ENCODE results near the gene C4orf50. TPM values are rescaled to one million over a fixed set of nuclear protein-coding genes. Genes with fewer than 3 reads are reported as not detected.

C4orf50 gene
- total and polyA plus RNA-seq, 7 donors = under 0.01 to 0.83 (median 0.43) TPM; not detected in 1

- intact Hi-C loops (cut with DNase I) = no loop called here
- TF ChIP-seq EP300 (IDR thresholded peaks at IDR 0.05) (no peak), POLR2AphosphoS5 (IDR thresholded peaks at IDR 0.05) (no peak), POLR2A (IDR thresholded peaks at IDR 0.05) (no peak), CTCF (IDR thresholded peaks at IDR 0.05) (no peak)
- 51 to 59% methylated on average over 8 of the region's 8 CpGs for WGBS, 2 donors
- Histone ChIP-seq H3K4me3 (no peak overlapping the region), H3K27ac (no peak overlapping the region), H3K9me3 (no peaks in the 10 kb centered on the region), H3K36me3 (no peaks in the 10 kb centered on the region), H3K27me3 (peaks cover 0 to 31% (median 0%) of the 10 kb centered on the region in 3 donors), H3K4me1 (no peaks in the 10 kb centered on the region)
- DNase-seq = no peak
These were observed 99.8 kb downstream of the C4orf50 start for GRCh38 chr4:5918331-5918985.

GRCh38 chr4:5917672-5918071 is 100.6 kb downstream of the C4orf50 start:
- no peak overlapping the region for H3K27ac ChIP-seq
- DNase-seq = no peak
- no peaks in the 10 kb centered on the region for H3K36me3 ChIP-seq
- TF ChIP-seq POLR2AphosphoS5 (IDR thresholded peaks at IDR 0.05) (no peak), POLR2A (IDR thresholded peaks at IDR 0.05) (no peak), CTCF (IDR thresholded peaks at IDR 0.05) (no peak), EP300 (IDR thresholded peaks at IDR 0.05) (no peak)
- H3K27me3 ChIP-seq = peaks cover 0 to 31% (median 0%) of the 10 kb centered on the region in 3 donors
- WGBS, 2 donors = 58 to 68% methylated on average over 11 of the region's 11 CpGs
- no peak overlapping the region for H3K4me3 ChIP-seq
- no peaks in the 10 kb centered on the region for H3K9me3 ChIP-seq
- H3K4me1 ChIP-seq = no peaks in the 10 kb centered on the region
- intact Hi-C loops (cut with DNase I) = no loop called here

GRCh38 chr4:5916229-5916628 is 102.0 kb downstream of the C4orf50 start:
- no peak overlapping the region for H3K27ac ChIP-seq
- intact Hi-C loops (cut with DNase I) = no loop called here
- no peak overlapping the region for H3K4me3 ChIP-seq
- WGBS, 2 donors = 60 to 65% methylated on average over 3 of the region's 3 CpGs
- H3K9me3 ChIP-seq = peaks cover 0 to 3% (median 0%) of the 10 kb centered on the region in 4 donors
- TF ChIP-seq EP300 (IDR thresholded peaks at IDR 0.05) (no peak), CTCF (IDR thresholded peaks at IDR 0.05) (no peak), POLR2A (IDR thresholded peaks at IDR 0.05) (no peak), POLR2AphosphoS5 (IDR thresholded peaks at IDR 0.05) (no peak)
- DNase-seq = no peak
- peaks cover 0 to 23% (median 0%) of the 10 kb centered on the region in 3 donors for H3K27me3 ChIP-seq
- H3K36me3 ChIP-seq = no peaks in the 10 kb centered on the region
- no peaks in the 10 kb centered on the region for H3K4me1 ChIP-seq

GRCh38 chr4:5913454-5913853 is 104.8 kb downstream of the C4orf50 start:
- no peak for DNase-seq

More at GRCh38 chr4:5913454-5913853, 104.8 kb downstream of the C4orf50 start:
- Histone ChIP-seq H3K4me3 (no peak overlapping the region), H3K9me3 (peaks cover 0 to 4% (median 1%) of the 10 kb centered on the region in 4 donors), H3K27me3 (peaks cover 0 to 15% (median 0%) of the 10 kb centered on the region in 3 donors), H3K27ac (no peak overlapping the region), H3K36me3 (no peaks in the 10 kb centered on the region), H3K4me1 (no peaks in the 10 kb centered on the region)
- WGBS, 2 donors = 84 to 85% methylated on average over 7 of the region's 7 CpGs
- TF ChIP-seq CTCF (IDR thresholded peaks at IDR 0.05) (no peak), POLR2AphosphoS5 (IDR thresholded peaks at IDR 0.05) (no peak), POLR2A (IDR thresholded peaks at IDR 0.05) (no peak), EP300 (IDR thresholded peaks at IDR 0.05) (no peak)
- intact Hi-C loops (cut with DNase I) = no loop called here

Data from sigmoid colon (tissue), 7 donors.